Astrocyte (in vitro differentiated cells and primary cell): ENCODE measurements around the gene PIK3R2.

Source experiments
- EZH2 ChIP-seq: IDR thresholded peaks from 2 replicates; pipeline ENCODE4 v1.6.1; 2012; ENCODE audit warnings: mild to moderate bottlenecking, low read length, inconsistent platforms; ENCODE audit not compliant: insufficient read depth
- TF ChIP-seq, protein P1 (sequence below): IDR thresholded peaks from 2 replicates; pipeline ENCODE4 v1.5.1; 2011; ENCODE audit warnings: low read depth, mild to moderate bottlenecking, inconsistent platforms, low read length, moderate library complexity; ENCODE audit not compliant: insufficient read depth

DNA sequence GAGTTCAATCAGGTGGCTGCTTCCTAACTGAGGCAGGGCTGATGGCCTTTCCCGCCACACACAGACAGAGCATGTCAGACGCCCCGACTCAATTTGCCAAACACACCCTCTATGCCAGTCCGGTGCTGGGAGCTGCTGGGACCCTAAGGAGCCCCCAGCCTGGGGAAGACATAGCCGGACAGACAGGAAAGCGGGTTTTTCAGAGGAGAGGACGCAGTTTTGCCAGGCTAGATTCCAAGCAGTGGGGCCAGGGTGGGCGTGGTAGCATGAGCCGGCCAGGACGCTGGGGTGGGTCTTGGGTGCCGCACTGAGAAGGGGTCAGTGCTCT, 35.6 kb upstream of the PIK3R2 start:
- TF ChIP-seq, protein P1, sequence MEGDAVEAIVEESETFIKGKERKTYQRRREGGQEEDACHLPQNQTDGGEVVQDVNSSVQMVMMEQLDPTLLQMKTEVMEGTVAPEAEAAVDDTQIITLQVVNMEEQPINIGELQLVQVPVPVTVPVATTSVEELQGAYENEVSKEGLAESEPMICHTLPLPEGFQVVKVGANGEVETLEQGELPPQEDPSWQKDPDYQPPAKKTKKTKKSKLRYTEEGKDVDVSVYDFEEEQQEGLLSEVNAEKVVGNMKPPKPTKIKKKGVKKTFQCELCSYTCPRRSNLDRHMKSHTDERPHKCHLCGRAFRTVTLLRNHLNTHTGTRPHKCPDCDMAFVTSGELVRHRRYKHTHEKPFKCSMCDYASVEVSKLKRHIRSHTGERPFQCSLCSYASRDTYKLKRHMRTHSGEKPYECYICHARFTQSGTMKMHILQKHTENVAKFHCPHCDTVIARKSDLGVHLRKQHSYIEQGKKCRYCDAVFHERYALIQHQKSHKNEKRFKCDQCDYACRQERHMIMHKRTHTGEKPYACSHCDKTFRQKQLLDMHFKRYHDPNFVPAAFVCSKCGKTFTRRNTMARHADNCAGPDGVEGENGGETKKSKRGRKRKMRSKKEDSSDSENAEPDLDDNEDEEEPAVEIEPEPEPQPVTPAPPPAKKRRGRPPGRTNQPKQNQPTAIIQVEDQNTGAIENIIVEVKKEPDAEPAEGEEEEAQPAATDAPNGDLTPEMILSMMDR, result no peak
- TF ChIP-seq EZH2, result no peak
